ENCODE measurements around the gene ZFR2. TPM values are rescaled to one million over a fixed set of nuclear protein-coding genes. Genes with fewer than 3 reads are reported as not detected.

Gene ZFR2
- polyA plus RNA-seq, 1 of the 3 experiments (the other 2 are of a cell fraction), result 0.44 TPM

Small RNAs within 50 kb of the gene (small RNA-seq; reads per million reads assigned to genes)
- 0 reads per million in 7 experiments for gene AC005777.1

Other genes starting within 250 kb of the ZFR2 start
- 27.8 and 36.4 TPM in 2 replicates for gene CACTIN, start 242.2 kb downstream of the ZFR2 start, polyA plus RNA-seq (2012; rRNA removed)
- gene PIP5K1C, start 168.6 kb downstream of the ZFR2 start, polyA plus RNA-seq (2012; rRNA removed), result 6.9 and 12.3 TPM in 2 replicates
- gene TJP3, start 160.7 kb downstream of the ZFR2 start, polyA plus RNA-seq (2012; rRNA removed), result 0.24 and 0.36 TPM in 2 replicates
- gene APBA3, start 107.3 kb downstream of the ZFR2 start, polyA plus RNA-seq (2012; rRNA removed), result 10.6 and 13.0 TPM in 2 replicates
- gene MRPL54, start 106.4 kb downstream of the ZFR2 start, polyA plus RNA-seq (2012; rRNA removed), result 103 and 125 TPM in 2 replicates
- gene RAX2, start 96.8 kb downstream of the ZFR2 start, polyA plus RNA-seq (2012; rRNA removed), result not detected in 2 replicates
- gene MATK, start 82.7 kb downstream of the ZFR2 start, polyA plus RNA-seq (2012; rRNA removed), result not detected in 2 replicates
- 0.84 and 1.2 TPM in 2 replicates for gene ATCAY, start 11.6 kb upstream of the ZFR2 start, polyA plus RNA-seq (2012; rRNA removed)
- gene NMRK2, start 64.0 kb upstream of the ZFR2 start, polyA plus RNA-seq (2012; rRNA removed), result not detected in 2 replicates
- gene DAPK3, start 102.1 kb upstream of the ZFR2 start, polyA plus RNA-seq (2012; rRNA removed), result 118 and 142 TPM in 2 replicates
- gene EEF2, start 116.4 kb upstream of the ZFR2 start, polyA plus RNA-seq (2012; rRNA removed), result 1,295 and 1,553 TPM in 2 replicates
- gene PIAS4, start 138.7 kb upstream of the ZFR2 start, polyA plus RNA-seq (2012; rRNA removed), result 7.7 and 14.1 TPM in 2 replicates
- 5.6 and 7.4 TPM in 2 replicates for gene ZBTB7A, start 197.9 kb upstream of the ZFR2 start, polyA plus RNA-seq (2012; rRNA removed)